Amygdala (tissue), 56 donors: Measurements from ENCODE around the gene POMGNT1.
A peak's percentile ranks its signal among the peaks of the same experiment; 100 is the strongest.

Experiments used
- DNase-seq, 56 donors: peaks; one replicate each; lab custom pipeline; 2025; lab: John Stamatoyannopoulos, UW

Gene POMGNT1

GRCh38 chr1:46166521-46167462 lies 31.4 kb downstream of the POMGNT1 start:
- DNase-seq, result peak in 9 of 56 donors; percentile 9 to 38 (median 29)

- DNase-seq, result no peak
These were observed 38.0 kb downstream of the POMGNT1 start for GRCh38 chr1:46160212-46160611.

- no peak for DNase-seq
These were observed 38.7 kb downstream of the POMGNT1 start for GRCh38 chr1:46159516-46159915.

GRCh38 chr1:46158312-46159281 lies 39.6 kb downstream of the POMGNT1 start:
- no peak for DNase-seq

- no peak for DNase-seq
These were observed 40.3 kb downstream of the POMGNT1 start for GRCh38 chr1:46157916-46158311.

- no peak for DNase-seq
These were observed 44.5 kb downstream of the POMGNT1 start for GRCh38 chr1:46153732-46154131.

GRCh38 chr1:46153228-46153627 lies 45.0 kb downstream of the POMGNT1 start:
- DNase-seq, result no peak

- DNase-seq, result no peak
These were observed 46.2 kb downstream of the POMGNT1 start for GRCh38 chr1:46152016-46152415.

GRCh38 chr1:46150085-46150484 lies 48.1 kb downstream of the POMGNT1 start:
- DNase-seq, result no peak

- no peak for DNase-seq
These were observed 49.9 kb downstream of the POMGNT1 start for GRCh38 chr1:46148318-46148717.
